Measurements from ENCODE around the gene SDCCAG8. TPM values are rescaled to one million over a fixed set of nuclear protein-coding genes. Genes with fewer than 3 reads are reported as not detected.

SDCCAG8 gene
- total RNA-seq, 4 donors from 2014 or later, result 24.5 to 52.7 (median 31.7) TPM

- Histone ChIP-seq H3K36me3 (peaks cover 0 to 32% (median 13%) of the 10 kb centered on the region in 4 donors), H3K27me3 (no peaks in the 10 kb centered on the region), H3K27ac (replicated peaks in 1 of 4) (no peak overlapping the region), H3K4me3 (no peak overlapping the region), H3K4me1 (peaks cover 0 to 7% (median 4%) of the 10 kb centered on the region in 4 donors), H3K9me3 (no peaks in the 10 kb centered on the region)
- intact Hi-C loops (cut with DNase I), result no loop called here
- TF ChIP-seq EP300 (IDR thresholded peaks at IDR 0.05) (no peak), POLR2A (IDR thresholded peaks at IDR 0.05; ENCODE audit: low read depth) (no peak), POLR2AphosphoS5 (IDR thresholded peaks at IDR 0.05) (no peak), CTCF (IDR thresholded peaks at IDR 0.05) (no peak)
- no peak for DNase-seq (ENCODE audit: extremely low spot score)
Measured at GRCh38 chr1:243218059-243218458, 37.8 kb upstream of the SDCCAG8 start.

GRCh38 chr1:243227622-243228021 is 28.2 kb upstream of the SDCCAG8 start:
- Histone ChIP-seq H3K27ac (replicated peaks in 1 of 4) (no peak overlapping the region), H3K4me1 (peaks cover 0 to 5% (median 2%) of the 10 kb centered on the region in 4 donors), H3K9me3 (peaks cover 0 to 27% (median 24%) of the 10 kb centered on the region in 4 donors), H3K4me3 (no peak overlapping the region), H3K36me3 (peaks cover 0 to 10% (median 3%) of the 10 kb centered on the region in 4 donors), H3K27me3 (no peaks in the 10 kb centered on the region)
- TF ChIP-seq EP300 (IDR thresholded peaks at IDR 0.05) (no peak), POLR2AphosphoS5 (IDR thresholded peaks at IDR 0.05) (no peak), CTCF (IDR thresholded peaks at IDR 0.05) (no peak), POLR2A (IDR thresholded peaks at IDR 0.05; ENCODE audit: low read depth) (no peak)
- 81% methylated on average over 2 of the region's 2 CpGs for WGBS
- intact Hi-C loops (cut with DNase I), result no loop called here
- no peak for DNase-seq (ENCODE audit: extremely low spot score)

- 88% methylated on average over 1 of the region's 1 CpG for WGBS
- Histone ChIP-seq H3K9me3 (peaks cover 0 to 27% (median 24%) of the 10 kb centered on the region in 4 donors), H3K4me3 (no peak overlapping the region), H3K27me3 (no peaks in the 10 kb centered on the region), H3K4me1 (peaks cover 0 to 11% (median 5%) of the 10 kb centered on the region in 4 donors), H3K27ac (replicated peaks in 1 of 4) (no peak overlapping the region), H3K36me3 (no peaks in the 10 kb centered on the region)
- DNase-seq (ENCODE audit: extremely low spot score), result no peak
- no peak for TF ChIP-seq CTCF (IDR thresholded peaks at IDR 0.05)
- no peak for TF ChIP-seq POLR2A (IDR thresholded peaks at IDR 0.05; ENCODE audit: low read depth)
- no peak for TF ChIP-seq POLR2AphosphoS5 (IDR thresholded peaks at IDR 0.05)
- TF ChIP-seq EP300 (IDR thresholded peaks at IDR 0.05), result no peak
- intact Hi-C loops (cut with DNase I), result no loop called here
Measured at GRCh38 chr1:243229526-243229925, 26.3 kb upstream of the SDCCAG8 start.

GRCh38 chr1:243230914-243231313 is 24.9 kb upstream of the SDCCAG8 start:
- Histone ChIP-seq H3K27ac (replicated peaks in 1 of 4) (no peak overlapping the region), H3K4me3 (no peak overlapping the region), H3K4me1 (peaks cover 11 to 17% (median 15%) of the 10 kb centered on the region in 4 donors), H3K9me3 (peaks cover 0 to 27% (median 24%) of the 10 kb centered on the region in 4 donors), H3K36me3 (no peaks in the 10 kb centered on the region), H3K27me3 (no peaks in the 10 kb centered on the region)
- intact Hi-C loops (cut with DNase I), result no loop called here
- no peak for DNase-seq (ENCODE audit: extremely low spot score)
- TF ChIP-seq POLR2A (IDR thresholded peaks at IDR 0.05; ENCODE audit: low read depth), result no peak
- no peak for TF ChIP-seq CTCF (IDR thresholded peaks at IDR 0.05)
- TF ChIP-seq EP300 (IDR thresholded peaks at IDR 0.05), result no peak
- no peak for TF ChIP-seq POLR2AphosphoS5 (IDR thresholded peaks at IDR 0.05)

- intact Hi-C loops (cut with DNase I), result no loop called here
- peaks cover 0 to 27% (median 24%) of the 10 kb centered on the region in 4 donors for H3K9me3 ChIP-seq
Measured at GRCh38 chr1:243233908-243234307, 21.9 kb upstream of the SDCCAG8 start.

More at GRCh38 chr1:243233908-243234307, 21.9 kb upstream of the SDCCAG8 start:
- 91% methylated on average over 2 of the region's 2 CpGs for WGBS
- Histone ChIP-seq H3K27me3 (no peaks in the 10 kb centered on the region), H3K27ac (replicated peaks in 1 of 4) (no peak overlapping the region), H3K4me1 (peaks cover 22 to 31% (median 28%) of the 10 kb centered on the region in 4 donors), H3K36me3 (no peaks in the 10 kb centered on the region), H3K4me3 (no peak overlapping the region)
- DNase-seq (ENCODE audit: extremely low spot score), result no peak
- TF ChIP-seq CTCF (IDR thresholded peaks at IDR 0.05), result no peak
- no peak for TF ChIP-seq POLR2AphosphoS5 (IDR thresholded peaks at IDR 0.05)

All from esophagus muscularis mucosa (tissue), 4 donors.